HUES6 (cell line): ENCODE results near the gene MAP4K5.

Experiments
- H3K27ac ChIP-seq: 2 replicates; pipeline ENCODE4 v1.7.0; 2013; ENCODE audit warnings: low read depth, mild to moderate bottlenecking, low read length, inconsistent platforms
- H3K27me3 ChIP-seq: 2 replicates; pipeline ENCODE4 v1.6.1; 2013; ENCODE audit warnings: low read length; ENCODE audit not compliant: control insufficient read depth, insufficient read depth
- H3K36me3 ChIP-seq: 2 replicates; pipeline ENCODE4 v1.6.1; 2013; ENCODE audit warnings: low read length; ENCODE audit not compliant: control insufficient read depth, insufficient read depth
- H3K4me1 ChIP-seq: 2 replicates; pipeline ENCODE4 v1.6.1; 2013; ENCODE audit warnings: low read length; ENCODE audit not compliant: control insufficient read depth, insufficient read depth
- H3K4me3 ChIP-seq: 2 replicates; pipeline ENCODE4 v1.5.1; 2013; ENCODE audit warnings: low read depth, low read length
- H3K9ac ChIP-seq: one replicate; pipeline ENCODE4 v1.6.1; 2013; ENCODE audit warnings: mild to moderate bottlenecking, low read length
- H3K9me3 ChIP-seq: 2 replicates; pipeline ENCODE4 v1.6.1; 2013; ENCODE audit warnings: low read depth, low read length; ENCODE audit not compliant: control insufficient read depth, insufficient read depth

The MAP4K5 gene

DNA sequence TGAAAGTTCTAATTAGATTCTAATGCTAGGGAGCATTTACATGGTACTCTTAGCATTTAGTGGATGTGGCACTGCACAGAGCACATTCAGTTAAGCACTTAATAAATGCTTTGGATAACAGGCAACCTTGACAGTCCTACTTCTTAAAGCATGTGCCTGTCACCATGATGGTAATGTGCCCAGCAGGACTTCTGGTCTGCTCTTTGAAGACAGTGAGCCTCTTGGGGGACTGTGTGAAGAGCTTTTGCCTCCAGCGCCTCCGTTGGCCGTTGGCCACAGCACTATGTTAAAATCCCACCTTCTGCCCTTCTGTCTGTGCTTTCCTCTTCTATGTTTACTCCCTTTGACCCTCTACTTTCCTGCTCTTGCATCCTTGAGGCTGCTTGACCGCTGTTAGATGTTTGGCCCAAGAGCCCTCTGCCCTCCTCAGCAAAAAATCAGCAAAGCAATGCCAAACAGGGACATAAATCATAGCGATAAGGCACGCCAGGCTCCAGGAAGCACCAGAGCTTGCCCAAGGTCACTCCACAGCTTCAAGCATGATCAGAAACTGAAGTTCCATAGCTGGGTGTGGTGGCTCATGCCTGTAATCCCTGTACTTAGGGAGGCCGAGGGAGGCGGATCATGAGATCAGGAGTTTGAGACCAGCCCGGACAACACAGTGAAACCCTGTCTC is 144.0 kb downstream of the MAP4K5 start:
- no peak overlapping the region for H3K4me3 ChIP-seq
- H3K4me1 ChIP-seq: peaks cover 7% of the 10 kb centered on the region; the same call in 1 of the 2 replicates
- no peak overlapping the region for H3K27ac ChIP-seq
- no peaks in the 10 kb centered on the region for H3K36me3 ChIP-seq
- no peaks in the 10 kb centered on the region for H3K9me3 ChIP-seq
- H3K27me3 ChIP-seq: no peaks in the 10 kb centered on the region
- H3K9ac ChIP-seq: no peak overlapping the region

DNA sequence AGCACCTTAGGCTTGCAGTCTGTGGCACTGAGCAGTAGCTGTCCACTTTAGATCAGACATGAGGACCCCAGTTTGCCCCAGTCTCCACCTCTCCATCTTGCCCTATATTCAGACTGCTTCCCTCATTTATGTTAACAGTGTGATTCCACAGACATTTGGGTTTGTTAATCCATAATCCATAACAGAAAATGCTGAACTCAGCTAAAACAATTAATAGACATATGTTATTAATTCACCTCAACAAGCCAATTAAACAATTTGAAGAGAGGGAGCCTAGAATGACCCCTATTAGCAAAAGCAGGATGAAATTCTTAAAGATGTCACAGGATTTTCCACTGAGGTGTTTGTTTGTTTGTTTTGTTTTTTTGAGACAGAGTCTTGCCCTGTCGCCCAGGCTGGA is 144.8 kb downstream of the MAP4K5 start:
- H3K36me3 ChIP-seq: no peaks in the 10 kb centered on the region
- H3K27me3 ChIP-seq: no peaks in the 10 kb centered on the region
- no peak overlapping the region for H3K4me3 ChIP-seq
- peaks cover 7% of the 10 kb centered on the region; the same call in 1 of the 2 replicates for H3K4me1 ChIP-seq
- no peaks in the 10 kb centered on the region for H3K9me3 ChIP-seq
- H3K9ac ChIP-seq: no peak overlapping the region
- no peak overlapping the region for H3K27ac ChIP-seq

- Histone ChIP-seq H3K9ac (no peak overlapping the region), H3K27me3 (no peaks in the 10 kb centered on the region), H3K36me3 (peaks cover 5% of the 10 kb centered on the region; the same call in 1 of the 2 replicates), H3K9me3 (no peaks in the 10 kb centered on the region), H3K27ac (no peak overlapping the region), H3K4me1 (peaks cover 7% of the 10 kb centered on the region; the same call in 1 of the 2 replicates), H3K4me3 (no peak overlapping the region)
Measured at GRCh38 chr14:50383618-50384225, 148.6 kb downstream of the MAP4K5 start.

- no peaks in the 10 kb centered on the region for H3K9me3 ChIP-seq
- no peak overlapping the region for H3K9ac ChIP-seq
Measured at GRCh38 chr14:50381823-50382287, 150.5 kb downstream of the MAP4K5 start.

GRCh38 chr14:50381008-50381407 is 151.4 kb downstream of the MAP4K5 start:
- Histone ChIP-seq H3K27me3 (no peaks in the 10 kb centered on the region), H3K4me1 (no peaks in the 10 kb centered on the region), H3K4me3 (no peak overlapping the region), H3K36me3 (peaks cover 5% of the 10 kb centered on the region; the same call in 1 of the 2 replicates), H3K27ac (no peak overlapping the region), H3K9me3 (no peaks in the 10 kb centered on the region), H3K9ac (no peak overlapping the region)

More at GRCh38 chr14:50381823-50382287, 150.5 kb downstream of the MAP4K5 start:
- Histone ChIP-seq H3K4me3 (no peak overlapping the region), H3K27me3 (no peaks in the 10 kb centered on the region), H3K36me3 (peaks cover 5% of the 10 kb centered on the region; the same call in 1 of the 2 replicates), H3K27ac (no peak overlapping the region), H3K4me1 (no peaks in the 10 kb centered on the region)

- no peak overlapping the region for H3K27ac ChIP-seq
- H3K9ac ChIP-seq: no peak overlapping the region
- no peaks in the 10 kb centered on the region for H3K27me3 ChIP-seq
- H3K4me1 ChIP-seq: no peaks in the 10 kb centered on the region
- H3K9me3 ChIP-seq: no peaks in the 10 kb centered on the region
- H3K36me3 ChIP-seq: peaks cover 5% of the 10 kb centered on the region; the same call in 1 of the 2 replicates
- no peak overlapping the region for H3K4me3 ChIP-seq
Measured at GRCh38 chr14:50380455-50380854, 151.9 kb downstream of the MAP4K5 start.

DNA sequence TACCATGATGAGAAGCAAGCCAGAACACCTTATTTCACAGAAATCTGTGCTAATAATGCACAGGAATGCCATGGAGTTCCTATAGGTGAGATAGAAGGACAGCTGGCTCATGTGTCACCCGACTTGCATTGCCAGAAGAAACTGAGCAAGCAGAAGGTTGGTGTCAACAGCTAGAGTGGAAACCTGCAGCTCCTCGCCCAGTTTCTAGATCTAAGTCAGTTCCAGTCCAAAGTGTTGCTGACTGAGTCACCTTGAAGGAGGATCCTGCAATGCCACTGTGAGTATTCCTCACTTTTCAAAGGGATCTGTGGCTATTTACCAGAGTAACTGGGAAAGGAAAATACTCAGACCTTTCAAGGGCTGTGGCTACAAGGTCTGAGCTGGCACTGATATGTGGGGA is 152.8 kb downstream of the MAP4K5 start:
- Histone ChIP-seq H3K4me3 (no peak overlapping the region), H3K9me3 (no peaks in the 10 kb centered on the region), H3K36me3 (peaks cover 5% of the 10 kb centered on the region; the same call in 1 of the 2 replicates), H3K4me1 (no peaks in the 10 kb centered on the region), H3K27me3 (no peaks in the 10 kb centered on the region), H3K27ac (no peak overlapping the region), H3K9ac (no peak overlapping the region)

DNA sequence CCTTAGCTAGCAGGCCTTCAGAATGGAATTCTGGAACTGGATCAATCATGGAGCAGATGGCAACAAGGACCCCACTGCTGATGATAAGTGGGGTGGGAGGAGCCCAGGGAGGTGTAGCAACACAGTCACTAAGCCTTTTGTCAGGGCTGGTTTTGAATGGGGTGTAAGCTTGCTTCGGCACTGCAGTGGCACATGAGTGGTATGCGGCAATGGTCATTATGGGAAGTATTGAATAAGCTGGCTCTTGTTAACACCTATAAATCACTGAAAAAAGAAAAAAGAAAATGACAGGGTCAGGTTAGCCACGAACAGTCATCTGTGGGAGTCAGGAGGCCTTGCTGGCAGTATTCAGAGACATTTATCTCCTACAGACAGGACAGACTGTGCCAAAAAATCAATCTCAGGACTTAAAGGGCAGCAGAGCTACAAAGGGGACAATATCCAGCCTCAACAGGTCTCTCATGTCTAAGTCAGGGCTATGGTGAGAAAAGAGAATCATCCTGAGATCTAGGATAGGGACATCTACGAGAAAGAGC is 154.8 kb downstream of the MAP4K5 start:
- no peaks in the 10 kb centered on the region for H3K27me3 ChIP-seq

DNA sequence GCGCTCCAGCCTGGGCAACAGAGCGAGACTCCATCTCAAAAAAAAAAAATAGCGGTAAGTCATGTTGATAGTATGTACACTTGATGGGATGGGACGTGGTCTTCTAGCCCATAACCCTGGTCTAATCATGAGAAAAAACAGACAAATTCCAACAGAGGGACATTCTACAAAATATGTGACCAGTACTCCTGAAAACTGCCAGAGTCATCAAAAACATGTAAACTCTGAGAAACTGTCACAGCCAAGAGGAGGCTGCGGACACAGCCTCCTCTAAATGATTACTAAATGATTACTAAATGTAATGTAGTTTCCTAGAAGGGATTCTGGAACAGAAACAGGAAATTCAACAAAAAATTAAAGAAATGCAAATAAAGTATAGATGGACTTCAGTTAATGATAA is 156.6 kb downstream of the MAP4K5 start:
- Histone ChIP-seq H3K36me3 (no peaks in the 10 kb centered on the region), H3K4me3 (no peak overlapping the region), H3K9me3 (no peaks in the 10 kb centered on the region), H3K27ac (no peak overlapping the region), H3K27me3 (no peaks in the 10 kb centered on the region), H3K4me1 (no peaks in the 10 kb centered on the region), H3K9ac (no peak overlapping the region)

More for the DNA sequence above, 154.8 kb downstream of the MAP4K5 start:
- Histone ChIP-seq H3K27ac (no peak overlapping the region), H3K9ac (no peak overlapping the region), H3K4me3 (no peak overlapping the region), H3K36me3 (peaks cover 5% of the 10 kb centered on the region; the same call in 1 of the 2 replicates), H3K9me3 (no peaks in the 10 kb centered on the region), H3K4me1 (no peaks in the 10 kb centered on the region)

DNA sequence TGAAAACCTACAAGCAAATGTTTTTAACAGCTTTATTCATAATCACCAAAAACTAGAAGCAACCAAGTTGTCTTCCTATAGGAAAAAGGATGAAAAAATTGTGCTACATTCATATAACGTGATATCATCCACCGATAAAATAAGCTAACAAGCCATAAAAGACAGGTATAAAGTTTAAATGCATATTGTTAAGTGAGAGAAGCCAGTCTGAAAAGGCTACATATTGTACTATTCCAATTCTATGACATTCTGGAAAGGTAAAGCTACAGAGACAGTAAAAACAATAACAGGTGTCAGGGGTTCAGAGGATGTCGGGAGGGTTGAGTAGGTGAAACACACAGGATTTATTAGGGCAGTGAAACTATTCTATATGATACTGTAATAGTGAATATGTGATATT is 158.4 kb downstream of the MAP4K5 start:
- Histone ChIP-seq H3K27ac (no peak overlapping the region), H3K36me3 (no peaks in the 10 kb centered on the region), H3K4me3 (no peak overlapping the region), H3K4me1 (no peaks in the 10 kb centered on the region), H3K9ac (no peak overlapping the region), H3K27me3 (no peaks in the 10 kb centered on the region), H3K9me3 (no peaks in the 10 kb centered on the region)

- no peaks in the 10 kb centered on the region for H3K9me3 ChIP-seq
- H3K36me3 ChIP-seq: no peaks in the 10 kb centered on the region
- H3K9ac ChIP-seq: no peak overlapping the region
- no peaks in the 10 kb centered on the region for H3K27me3 ChIP-seq
- H3K4me3 ChIP-seq: no peak overlapping the region
- H3K27ac ChIP-seq: no peak overlapping the region
- H3K4me1 ChIP-seq: no peaks in the 10 kb centered on the region
Measured at GRCh38 chr14:50371546-50371945, 160.8 kb downstream of the MAP4K5 start.
